Glomerular endothelial cell (primary cell): ENCODE data around the gene HLF. TPM values are rescaled to one million over a fixed set of nuclear protein-coding genes. Genes with fewer than 3 reads are reported as not detected.

Experiments used
- DNase-seq: peaks from one replicate; pipeline ENCODE4 v3.0.0-alpha.2; 2011; ENCODE audit warnings: low read depth, low spot score; ENCODE audit errors: extremely low read depth
- total RNA-seq: library from RNA; depleted of rRNA; stranded (reverse); fragments of >200 nt; gene quantifications from 2 replicates; pipeline ENCODE4 v1.2.3, GENCODE V29; 2015

The HLF gene
- total RNA-seq, 1 donor from 2014 or later = not detected

DNA sequence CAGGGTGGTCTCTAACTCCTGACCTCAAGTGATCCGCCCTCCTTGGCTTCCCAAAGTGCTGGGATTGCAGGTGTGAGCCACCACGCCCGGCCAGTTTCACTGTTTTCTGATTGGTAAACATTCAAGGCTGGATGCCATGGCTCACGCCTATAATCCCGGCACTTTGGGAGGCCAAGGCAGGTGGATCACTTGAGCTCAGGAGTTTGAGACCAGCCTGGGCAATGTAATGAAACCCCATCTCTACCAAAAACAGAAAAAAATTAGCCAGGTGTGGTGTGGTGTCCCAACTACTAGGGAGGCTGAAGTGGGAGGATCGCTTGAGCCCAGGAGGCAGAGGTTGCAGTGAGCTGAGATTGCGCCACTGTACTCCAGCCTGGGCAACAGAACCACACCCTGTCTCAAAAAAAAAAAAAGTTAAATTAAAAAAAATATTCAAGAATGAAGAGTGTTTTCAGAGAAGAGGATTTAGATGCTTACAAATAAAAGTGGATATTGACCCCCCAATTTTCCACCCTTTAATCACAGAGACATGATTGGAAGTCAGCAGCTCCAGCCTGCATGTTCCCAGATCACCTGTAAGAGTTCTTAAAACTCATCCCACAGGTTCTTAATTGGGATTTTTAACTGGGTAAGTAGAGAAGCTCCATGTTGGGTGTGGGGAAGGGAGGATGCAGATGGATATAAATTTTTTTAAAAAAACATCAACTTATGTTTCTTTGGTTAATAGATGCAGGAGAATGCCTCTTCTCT, 23.8 kb downstream of the HLF start:
- no peak for DNase-seq

DNA sequence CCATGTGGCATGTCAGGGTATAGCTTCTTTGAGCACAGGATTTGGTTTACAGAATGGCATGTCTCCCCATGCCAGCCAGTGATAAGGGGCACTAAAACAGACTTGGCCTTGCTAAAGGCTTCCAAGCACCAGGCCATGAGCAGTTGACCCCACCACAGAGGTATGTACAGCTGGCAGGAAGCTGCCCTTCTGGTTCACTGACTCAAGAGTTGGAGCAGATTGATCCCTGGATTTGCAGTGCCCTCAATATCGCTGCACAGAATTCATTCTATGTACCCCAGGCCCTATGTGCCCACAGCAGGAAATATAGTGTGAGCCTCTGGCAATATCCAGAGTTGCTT, 24.3 kb downstream of the HLF start:
- no peak for DNase-seq

DNA sequence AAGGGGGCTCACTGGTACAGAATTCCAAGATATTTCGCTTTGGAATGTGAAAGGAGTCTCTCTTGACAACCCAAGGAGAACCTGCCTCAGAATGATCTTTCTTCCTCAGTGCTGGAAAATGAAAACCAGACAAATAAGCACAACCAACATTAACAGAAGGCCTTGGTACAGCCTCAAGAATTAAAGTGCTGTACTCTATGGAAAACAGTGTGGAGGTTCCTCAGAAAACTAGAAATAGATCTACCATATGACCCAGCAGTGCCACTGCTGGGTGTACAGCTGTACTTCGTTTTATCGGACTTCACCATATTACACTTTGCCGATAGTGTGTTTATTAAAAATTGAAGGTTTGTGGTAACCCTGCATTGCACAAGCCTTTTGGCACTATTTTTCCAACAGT, 25.2 kb downstream of the HLF start:
- DNase-seq = no peak

DNA sequence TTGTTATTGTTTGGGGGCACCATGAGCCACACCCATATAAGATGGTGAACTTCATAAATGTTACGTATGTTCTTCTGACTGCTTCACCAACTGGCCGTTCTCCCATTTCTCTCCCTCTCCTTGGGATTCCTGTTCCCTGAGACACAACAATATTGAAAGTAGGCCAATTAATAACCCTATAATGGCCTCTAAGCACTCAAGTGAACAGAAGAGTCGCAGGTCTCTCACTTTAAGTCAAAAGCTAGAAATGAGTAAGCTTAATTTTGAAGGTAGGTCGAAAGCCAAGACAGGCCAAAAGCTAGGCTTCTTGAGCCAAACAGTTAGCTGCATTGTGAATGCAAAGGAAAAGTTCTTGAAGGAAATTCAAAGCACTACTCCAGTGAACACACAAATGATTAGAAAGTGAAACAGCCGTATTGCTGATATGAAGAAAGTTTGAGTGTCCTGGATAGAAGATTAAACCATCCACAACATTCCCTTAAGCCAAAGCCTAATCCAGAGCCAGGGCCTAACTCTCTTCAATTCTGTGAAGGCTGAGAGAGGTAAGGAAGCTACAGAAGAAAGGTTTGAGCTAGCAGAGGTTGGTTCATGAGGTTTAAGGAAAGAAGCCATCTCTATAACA, 25.8 kb downstream of the HLF start:
- no peak for DNase-seq

DNA sequence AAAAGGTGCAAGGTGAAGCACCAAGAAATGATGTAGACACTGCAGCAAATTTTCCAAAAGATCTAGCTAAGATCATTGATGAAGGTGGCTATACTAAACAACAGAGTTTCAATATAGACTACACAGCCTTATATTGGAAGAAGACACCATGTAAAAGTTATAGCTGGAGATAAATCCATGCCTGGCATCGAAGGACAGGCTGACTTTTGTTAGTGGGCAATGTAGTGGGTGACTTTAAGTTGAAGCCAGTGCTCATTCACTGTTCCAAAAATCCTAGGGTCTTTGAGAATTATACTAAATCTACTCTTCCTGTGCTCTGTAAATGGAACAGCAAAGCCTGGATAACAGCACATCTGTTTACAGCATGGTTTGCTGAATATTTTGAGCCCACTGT, 26.4 kb downstream of the HLF start:
- no peak for DNase-seq

DNA sequence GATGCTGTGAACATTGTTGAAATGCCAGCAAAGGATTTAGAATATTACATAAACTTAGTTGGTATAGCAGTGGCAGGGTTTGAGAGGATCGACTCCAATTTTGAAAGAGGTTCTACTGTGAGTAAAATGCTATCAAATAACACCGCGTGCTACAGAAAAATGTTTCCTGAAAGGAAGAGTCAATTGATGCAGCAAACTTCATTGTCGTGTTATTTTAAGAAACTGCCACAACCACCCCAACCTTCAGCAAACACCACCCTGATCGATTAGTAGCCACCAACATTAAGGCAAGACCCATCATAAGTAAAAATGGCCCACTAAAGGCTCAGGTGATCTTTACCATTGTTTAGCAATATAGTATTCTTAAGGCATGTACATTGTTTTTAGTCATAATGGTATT, 27.3 kb downstream of the HLF start:
- DNase-seq = no peak

DNA sequence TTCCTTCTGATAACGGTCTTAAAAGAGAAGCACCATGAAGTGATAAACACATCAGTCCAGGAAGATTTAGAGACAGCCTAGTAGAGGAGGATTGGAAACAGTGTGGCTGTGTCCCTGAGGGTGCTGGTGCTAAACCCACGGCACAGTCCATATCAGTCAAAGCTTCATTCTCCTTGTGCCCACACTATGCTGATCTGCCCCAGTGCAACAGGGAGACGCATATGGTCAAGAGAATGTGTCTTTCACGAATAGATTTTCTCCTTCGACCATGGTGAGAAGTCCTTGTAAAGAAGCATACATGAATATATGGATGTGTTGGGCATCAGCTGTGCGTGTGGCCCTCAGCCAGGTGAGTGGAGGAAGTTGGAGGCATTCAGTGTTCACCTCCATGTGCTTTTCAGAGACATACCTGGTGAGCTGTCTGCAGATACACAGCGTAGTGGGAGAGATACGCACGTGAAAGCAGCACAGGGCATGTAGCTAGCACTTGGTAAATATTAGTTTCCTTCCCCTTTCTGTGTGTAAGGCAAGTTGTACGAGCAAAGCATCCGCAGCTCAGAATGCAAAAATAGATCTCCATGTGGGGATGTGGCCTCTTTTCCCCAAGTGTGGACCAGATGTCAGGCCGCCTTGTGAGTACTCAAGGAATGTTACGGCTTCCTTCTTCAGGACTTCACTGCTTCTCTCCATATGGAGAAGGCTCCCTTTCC, 29.4 kb downstream of the HLF start:
- DNase-seq = no peak

DNA sequence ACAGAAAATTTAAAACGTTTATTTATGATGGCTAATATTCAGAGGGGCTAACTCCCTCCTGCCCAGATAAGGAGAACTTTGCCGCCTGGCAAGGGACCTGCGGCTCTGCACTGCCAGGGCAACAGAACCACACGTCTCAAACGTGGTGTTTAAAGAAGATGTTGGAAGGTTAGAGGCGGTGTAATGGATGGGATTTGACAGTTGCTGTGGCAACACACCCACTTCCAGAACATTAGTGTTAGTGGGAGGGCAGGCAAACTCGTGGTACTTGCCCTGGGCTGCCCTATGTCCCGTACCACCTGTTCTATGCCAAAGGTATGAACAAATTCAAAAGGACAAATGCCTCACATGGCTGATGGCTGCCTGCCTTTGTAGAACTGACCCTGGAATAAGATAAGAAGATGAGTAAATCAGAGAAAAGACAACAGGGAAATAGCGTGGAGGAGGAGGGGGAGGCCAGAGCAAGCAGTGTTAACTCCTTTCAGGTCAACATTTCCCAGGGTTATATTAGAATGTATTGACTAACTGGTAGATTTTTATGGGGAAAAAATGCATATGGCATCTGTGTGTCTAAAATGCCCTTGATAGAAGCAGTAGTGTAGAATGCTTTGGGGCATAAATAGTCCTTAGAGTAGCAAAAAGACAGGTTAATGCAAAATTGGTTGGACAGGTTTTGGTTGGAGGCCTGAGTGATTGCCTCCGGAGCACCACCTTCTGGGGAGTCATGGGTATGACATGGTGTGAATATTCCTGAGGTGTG, 30.8 kb downstream of the HLF start:
- peak; percentile 27 for DNase-seq

DNA sequence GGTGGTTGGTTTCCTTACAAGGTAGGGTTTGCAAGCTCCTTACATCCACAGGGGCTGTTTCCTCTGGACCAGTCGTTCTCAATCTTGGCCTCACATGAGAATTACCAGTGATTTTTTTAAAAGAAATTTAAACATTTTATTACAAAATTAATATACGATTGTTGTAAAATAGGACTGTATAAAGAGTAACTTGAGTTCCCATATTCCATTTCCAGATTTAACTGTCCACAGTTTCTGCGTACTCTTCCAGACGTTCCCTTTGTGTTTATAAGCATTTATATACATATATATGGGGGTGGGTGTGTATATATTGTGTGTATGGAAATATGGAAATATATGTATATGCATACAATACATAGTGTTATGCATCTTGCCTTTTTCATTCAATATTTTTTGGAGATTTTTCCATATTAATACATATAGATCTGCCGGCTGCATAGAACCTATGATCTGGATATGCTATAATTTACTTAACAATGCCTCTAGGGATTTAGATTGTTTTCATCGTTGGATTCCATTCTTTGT, 31.5 kb downstream of the HLF start:
- no peak for DNase-seq

DNA sequence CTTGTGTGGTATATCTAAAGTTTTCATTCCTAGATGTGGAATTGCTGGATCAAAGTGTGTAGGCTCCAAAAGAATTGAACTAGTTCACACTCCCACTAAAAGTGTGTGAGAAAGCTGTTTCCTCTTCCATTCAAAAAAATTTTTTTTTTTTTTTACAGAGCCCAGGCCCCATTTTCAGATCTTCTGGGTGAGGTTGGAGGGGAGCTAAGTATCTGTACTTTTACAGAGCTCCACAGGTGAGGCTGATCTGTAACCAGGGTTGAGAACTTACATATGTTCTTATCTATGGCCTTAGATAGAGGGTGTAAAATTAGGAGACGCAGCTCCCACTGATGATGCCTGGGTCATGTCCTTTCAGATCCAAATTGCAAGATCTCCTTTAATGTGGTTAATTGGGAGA, 31.9 kb downstream of the HLF start:
- no peak for DNase-seq

DNA sequence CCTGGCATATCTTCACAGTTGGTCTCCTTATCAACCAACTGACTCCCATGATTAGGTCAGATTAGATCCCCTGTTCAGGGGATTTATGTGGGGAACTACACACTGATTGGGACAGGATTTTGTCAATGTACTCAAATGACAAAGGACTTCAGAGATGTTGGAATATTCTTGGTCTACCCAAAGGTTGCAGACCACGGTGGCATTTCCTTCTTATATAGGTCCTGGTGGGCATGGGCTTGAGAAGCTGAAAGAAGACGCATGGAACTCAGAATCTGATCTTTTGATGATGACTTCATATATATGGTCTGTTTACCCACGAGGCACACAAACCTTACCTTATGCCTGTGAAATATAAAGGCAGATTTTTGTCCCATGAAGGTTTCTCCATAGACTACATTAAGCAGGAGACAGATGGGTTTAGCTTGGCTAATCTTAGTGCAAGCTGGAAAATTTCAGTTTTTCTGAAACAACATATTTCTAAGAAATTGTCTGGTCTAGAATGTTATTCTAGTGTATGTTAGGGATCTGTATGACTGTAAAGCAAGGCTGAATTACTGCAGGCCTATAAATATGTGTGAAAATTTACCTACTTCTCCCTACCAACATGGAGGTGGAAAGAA, 33.5 kb downstream of the HLF start:
- DNase-seq = no peak

DNA sequence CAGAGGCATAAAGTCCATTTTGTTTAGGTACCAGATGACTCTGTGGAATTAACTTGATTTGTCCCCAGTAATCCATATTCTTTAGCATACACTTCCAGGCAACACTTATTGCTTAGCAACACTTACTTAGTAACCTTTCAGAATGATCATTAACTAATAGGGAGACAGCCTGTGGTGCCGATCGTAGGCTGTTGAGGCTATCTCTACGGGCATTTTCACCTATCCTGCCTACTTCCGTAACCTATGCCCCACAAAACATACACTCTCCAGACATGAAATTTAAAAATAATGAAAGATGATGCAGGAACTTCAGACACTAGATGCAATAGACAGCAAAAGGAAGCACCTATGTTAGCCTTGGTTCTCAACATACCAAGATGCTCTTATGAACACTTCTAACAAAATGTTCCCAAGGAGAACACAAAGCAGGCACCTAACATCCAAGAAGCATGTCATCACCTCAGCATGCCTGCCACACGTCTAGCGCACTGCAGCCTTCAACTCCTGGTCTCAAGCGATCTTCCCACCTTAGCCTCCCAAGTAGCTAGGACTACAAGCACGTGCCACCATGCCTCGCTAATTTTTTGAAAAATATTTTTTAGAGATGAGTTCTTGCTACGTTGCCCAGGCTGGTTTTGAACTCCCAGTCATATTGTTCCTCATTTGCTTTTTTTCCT, 34.5 kb downstream of the HLF start:
- DNase-seq = no peak

DNA sequence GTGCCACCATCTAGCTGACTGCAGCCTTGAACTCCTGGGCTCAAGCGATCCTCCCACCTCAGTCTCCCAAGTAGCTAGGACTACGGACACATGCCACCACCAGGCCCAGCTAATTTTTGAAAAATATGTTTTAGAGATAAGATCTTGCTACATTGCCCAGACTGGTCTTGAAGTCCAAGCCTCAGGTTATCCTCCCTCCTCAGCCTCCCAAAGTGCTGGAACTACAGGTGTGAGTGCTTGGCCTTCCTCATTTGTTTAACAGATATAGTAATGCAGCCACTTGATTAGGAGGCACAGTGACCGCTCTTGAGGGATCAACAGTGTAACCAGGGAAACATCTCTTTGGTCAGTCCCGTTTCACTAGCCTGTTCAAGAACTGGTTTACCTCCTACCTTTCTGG, 35.1 kb downstream of the HLF start:
- DNase-seq = no peak

DNA sequence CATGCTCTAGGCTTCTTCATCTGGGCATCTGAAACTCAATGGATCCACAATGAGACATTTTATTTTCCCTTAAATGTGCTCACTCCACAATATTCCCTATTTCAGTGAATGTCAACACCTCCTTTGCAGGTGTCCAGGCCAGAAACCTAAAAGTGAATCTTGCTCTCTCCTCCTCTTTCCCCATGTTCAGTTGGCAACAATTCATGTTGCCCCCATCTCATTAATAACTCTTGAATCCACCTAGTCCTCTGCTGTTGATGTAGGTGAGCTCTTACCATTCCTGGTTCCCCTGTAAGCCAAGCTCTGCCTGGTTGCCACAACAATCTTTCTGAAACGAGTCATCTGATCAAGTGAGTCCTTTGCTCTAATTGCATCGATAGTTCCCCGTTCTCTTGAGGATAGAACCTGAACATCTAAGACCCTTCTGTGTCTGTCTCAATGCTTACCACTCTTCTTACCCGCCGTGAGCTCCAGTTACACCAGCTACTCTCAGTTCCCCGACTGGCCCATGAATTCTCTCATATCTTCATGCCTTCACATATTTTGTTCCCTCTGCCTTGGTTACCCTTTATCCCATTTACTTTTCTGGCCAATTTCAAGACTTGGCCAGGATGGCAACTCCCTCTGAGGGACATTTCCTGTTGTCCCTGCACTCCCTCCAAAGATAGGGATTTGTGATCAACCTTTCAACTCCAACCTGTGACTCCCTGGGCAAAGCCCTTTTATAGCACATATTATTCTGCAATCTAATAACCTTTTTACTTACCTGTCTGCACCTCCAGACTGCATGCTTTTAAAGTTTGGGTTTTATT, 35.9 kb downstream of the HLF start:
- DNase-seq = no peak

DNA sequence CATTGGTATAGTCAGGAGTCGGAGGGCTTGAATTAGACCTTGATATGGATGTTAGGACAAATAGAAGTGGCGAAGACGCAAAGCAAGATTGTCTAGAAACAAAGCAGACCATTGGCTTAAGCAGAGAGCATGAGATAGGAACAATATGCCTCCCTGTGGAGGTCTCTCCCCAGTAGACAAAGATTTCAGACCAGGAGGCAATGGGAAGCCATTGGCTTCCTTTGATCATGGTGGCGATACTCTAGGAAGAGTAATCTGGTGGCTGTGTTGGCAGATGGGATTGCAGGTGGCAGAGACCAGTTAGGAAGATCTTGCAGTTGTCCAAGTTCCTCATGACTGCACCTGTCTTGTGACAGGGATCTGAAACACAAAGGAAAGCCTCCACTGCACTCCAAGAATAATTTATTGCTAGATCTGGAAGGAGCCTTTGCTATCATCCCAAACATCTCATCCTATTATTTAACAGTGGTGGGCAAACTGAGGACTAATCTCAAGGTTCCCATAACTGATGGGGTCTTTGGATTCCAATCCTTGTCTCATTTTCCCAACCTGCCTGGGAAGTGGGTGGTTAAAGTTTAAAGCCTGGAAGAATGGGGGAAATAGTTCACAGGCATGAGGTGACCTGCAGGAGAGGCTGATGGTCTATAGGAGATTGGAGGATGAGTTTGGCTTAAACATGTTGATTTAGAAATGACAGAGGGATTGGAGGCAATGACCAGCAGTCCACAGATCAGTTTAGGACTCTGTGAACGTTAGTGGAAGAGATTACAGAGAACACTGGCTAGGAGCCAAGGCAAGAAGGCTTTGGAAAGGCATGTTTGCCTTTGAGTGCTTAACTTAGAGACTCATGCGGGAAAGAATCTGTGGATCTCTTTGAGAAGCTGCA, 37.0 kb downstream of the HLF start:
- DNase-seq = no peak

DNA sequence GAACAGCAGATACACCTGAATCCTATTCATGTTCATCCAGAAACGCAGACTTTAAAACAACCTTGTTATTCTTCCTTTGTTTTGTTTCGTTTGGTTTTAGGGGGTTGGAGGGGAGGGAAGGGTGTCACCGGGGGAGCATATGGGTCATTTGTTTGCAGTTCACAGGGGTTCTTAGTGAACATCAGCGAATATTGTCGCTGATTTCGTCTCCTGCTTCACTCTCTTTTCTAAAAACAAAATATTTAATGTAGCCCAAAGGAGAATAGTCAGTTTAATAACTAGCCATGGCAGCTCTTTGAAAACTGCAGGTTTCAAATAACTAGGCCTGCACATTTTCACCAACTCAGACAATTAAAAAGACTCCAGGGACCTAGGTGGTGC, 37.6 kb downstream of the HLF start:
- no peak for DNase-seq

DNA sequence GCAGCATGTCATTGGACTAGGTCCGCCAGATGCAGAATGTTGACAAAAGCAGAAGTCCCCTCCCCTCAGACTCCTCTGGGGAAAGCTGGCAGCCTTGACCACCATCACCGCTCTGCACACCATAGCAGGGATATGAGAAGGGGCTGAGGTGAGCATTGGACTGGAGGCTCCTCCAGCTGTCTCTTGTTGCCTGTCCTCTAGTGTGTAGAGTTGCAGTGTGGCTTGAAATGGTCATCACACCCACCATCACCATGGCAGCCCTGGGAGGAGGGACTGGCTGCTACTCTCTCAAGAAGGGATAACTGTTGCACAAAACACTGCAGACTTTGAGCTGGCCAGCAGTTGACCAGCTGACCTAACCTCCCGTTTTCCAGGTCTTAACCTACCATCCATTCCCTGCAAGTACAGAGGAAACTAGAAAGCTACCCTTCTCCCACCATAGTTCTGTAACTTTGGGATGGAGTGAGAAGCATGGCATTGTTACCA, 38.3 kb downstream of the HLF start:
- DNase-seq = no peak

DNA sequence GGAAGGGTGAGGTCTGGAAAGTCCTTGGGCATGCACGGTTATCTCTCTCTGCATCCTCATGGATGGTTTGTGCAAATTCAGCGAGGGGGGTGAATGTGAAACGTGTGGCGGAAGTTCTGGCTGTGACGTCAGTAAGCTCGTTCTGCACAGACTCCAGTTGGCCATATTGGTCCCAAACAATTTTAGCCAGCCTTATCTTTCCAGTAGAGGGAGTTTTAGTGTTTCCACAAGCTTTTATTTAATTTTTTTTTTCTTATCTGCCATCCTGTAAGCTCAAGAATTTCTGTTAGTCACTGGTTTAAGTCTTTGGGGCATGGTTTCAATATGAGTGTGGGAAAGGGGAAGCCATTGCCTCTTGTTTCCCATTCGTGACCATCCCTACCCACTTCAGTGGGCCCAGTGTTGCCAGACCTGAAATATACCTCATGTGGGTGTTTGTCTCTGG, 39.0 kb downstream of the HLF start:
- no peak for DNase-seq
